SIG-M5 treated with dmso at 0.1 percent for 504 hours (cell line): ENCODE results near the gene OR5T1.

Source experiments
- DNase-seq: peaks from one replicate; lab custom pipeline; 2025; ENCODE audit not compliant: unreplicated experiment; lab: John Stamatoyannopoulos, UW

OR5T1 gene

DNA sequence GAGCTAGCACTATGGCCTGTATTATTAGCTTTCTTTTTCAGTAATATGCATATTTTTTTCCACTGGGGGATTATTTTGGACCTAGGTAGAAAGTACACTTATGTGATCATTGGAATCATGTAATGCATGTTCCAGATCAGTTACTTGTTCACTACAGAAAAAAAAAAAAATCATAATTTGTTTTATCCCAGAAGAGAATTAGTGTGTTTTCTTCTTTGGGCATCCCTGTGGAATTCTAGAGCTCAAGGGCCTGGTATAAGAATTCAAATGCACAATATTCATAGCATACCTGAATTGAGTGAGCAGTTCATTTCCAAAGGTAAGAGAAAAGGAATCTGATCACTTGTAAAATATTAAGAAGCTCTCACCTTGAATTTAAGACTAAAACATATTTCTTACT is at the start of gene OR5T1:
Gene OR5T1 (plus strand): TSS at position 301 of the 400 bp plus-strand sequence. CDS start 1,485 bp downstream, outside the sequence.
- DNase-seq: no peak

DNA sequence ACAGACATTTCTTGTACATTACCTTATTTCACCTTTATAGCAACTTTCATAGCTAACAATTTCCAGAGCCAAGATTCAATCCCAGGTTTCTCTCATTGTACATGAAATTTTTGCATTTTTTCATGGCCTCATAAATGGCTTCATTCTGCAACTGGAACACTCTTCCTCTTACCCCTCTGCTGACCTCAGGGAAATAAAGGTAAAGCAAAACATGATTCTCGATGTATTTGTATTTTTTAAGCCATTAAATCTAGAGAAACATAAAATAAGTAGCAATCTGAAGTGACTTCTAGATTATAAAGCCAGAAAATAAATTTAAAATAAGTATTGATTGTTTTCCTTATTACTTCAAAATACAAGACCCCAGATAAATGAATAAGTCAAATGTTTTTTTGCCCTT is 39.8 kb upstream of the OR5T1 start, which contains the start of gene OR5T2:
Gene OR5T2 (minus strand): TSS at position 101 of the 400 bp plus-strand sequence. CDS start 1,193 bp downstream, outside the sequence.
- DNase-seq: no peak

DNA sequence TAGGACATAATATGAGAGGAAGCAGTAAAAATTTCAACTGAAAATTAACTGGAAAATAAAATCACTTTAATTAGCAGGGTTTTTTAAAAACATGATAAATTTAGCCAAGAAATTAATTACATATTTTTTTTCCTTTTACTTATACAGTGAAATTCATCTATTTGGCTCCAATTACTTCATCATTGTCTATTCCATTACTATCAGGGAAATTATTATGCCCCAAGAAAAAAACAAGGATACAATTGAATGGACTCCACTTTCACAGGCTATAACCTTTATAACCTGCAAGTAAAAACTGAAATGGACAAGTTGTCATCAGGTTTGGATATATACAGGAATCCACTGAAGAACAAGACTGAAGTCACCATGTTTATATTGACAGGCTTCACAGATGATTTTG is 22.0 kb upstream of the OR5T1 start, which contains the start of gene OR5T3:
Gene OR5T3 (plus strand): TSS at position 301 of the 400 bp plus-strand sequence. CDS start 0 bp downstream, at position 301.
- DNase-seq: no peak

DNA sequence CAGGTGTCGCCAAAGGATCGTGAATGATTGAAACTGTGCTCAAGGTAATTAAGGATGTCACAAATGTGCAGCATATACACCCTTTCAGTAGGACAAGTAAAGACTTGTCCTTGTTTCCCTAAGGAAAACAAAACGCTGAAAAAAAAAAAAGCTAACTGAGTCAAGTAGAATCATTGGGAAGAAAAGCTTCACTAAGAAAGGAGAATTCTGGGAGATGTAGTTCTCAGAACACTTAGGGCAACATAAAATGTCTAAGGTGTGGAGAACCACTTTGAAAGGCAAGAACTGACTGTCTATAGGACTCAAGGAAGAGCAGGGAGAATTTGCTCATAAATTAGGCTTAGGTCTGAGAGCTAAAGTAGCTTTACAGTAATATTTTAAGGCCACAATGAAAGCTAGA is 2.9 kb upstream of the OR5T1 start:
- no peak for DNase-seq

DNA sequence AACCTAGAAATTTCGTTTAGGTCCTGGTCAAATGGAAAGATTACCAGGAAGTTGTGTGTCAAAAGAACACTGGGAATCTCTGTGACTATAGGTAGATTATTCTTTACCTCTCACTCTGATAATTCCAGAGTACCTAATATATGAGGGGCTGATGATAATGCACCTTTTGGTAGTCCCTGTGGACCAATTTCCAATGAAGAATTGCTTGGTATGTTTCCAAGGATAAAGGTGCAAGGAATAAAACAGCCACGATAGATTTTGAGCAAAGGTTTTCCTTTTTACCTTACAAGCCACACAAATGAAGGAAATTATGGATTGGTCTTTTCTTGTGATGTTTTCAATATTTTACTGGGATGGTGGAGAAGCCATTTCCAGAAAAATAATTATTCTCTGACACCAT is 18.2 kb downstream of the OR5T1 start, which contains the start of gene OR8H1:
Gene OR8H1 (minus strand): TSS at position 101 of the 400 bp plus-strand sequence. CDS start 1,192 bp downstream, outside the sequence.
- no peak for DNase-seq

DNA sequence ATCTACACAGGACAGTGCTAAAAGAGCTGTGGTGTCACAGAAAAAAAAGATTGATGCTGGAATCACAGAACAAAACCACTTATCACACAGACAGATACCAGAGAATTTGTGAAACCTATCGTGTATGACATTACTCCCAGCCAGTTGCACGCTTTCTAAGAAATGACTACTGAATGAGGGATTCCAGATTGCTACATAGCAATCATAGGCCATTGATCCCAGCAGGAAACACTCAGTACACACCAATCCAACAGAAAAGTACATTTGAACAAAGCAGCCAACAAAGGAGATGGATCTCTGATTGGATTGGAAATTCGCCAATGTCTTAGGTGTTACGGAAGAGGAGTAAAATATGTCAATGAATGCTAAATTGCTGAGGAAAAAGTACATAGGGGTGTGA is 22.9 kb downstream of the OR5T1 start:
- DNase-seq: no peak

DNA sequence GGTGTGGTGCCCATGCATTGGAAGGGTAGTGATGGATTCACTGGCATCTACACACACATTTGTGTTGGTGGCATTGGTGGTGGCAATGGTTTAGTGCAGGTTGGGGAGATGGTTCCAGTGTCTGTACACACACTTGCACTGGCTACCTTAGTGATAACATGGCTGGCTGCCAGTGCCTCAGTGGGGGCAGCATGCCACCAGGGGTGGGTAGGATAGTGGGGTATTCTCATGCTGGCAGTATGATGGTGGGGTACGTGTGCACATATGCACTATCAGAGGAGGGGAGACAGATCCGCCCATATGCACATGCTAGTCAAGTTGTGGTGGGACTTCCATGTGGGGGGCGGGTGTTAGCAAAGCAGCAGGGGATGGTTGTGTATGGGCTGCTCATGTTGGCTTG is 33.9 kb downstream of the OR5T1 start:
- DNase-seq: no peak

DNA sequence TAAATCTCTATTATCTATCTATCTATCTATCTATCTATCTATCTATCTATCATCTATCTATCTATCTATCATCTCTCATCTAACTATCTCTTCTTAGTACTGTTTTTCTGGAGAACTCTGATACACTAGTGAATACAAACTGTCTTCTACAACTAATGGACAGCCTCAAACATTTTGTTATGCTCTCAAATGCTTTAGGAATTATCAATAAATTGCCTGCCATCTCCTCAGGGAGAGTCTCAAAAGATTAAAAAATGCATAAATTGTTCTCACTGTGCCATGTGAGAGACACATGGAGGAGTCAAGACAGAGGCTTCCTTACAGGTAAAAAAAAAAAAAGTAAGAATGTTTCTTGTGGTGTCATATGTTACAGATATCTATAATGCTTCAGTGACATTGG is 40.9 kb downstream of the OR5T1 start, which contains the start of gene OR8K3:
Gene OR8K3 (plus strand): TSS at position 301 of the 400 bp plus-strand sequence. CDS start 3,163 bp downstream, outside the sequence.
- no peak for DNase-seq
